IPS DF 19.7 (cell line): ENCODE results near the gene DHRS13.
"Not testable (repeated sequence)": the region's sequence is repeated elsewhere in the genome, so short reads cannot be mapped to it uniquely, and the experiment has no call there.

Experiments used
- DNase-seq: peaks from one replicate; pipeline ENCODE4 v3.0.0-alpha.2; 2013; ENCODE audit warnings: low read depth, low spot score

Gene DHRS13

GRCh38 chr17:28882154-28882895, 20.6 kb downstream of the DHRS13 start:
- DNase-seq, result no peak

GRCh38 chr17:28881533-28882056, 21.3 kb downstream of the DHRS13 start:
- DNase-seq, result no peak

GRCh38 chr17:28880572-28880945, 22.3 kb downstream of the DHRS13 start:
- DNase-seq, result no peak

- DNase-seq, result no peak
Observed at GRCh38 chr17:28879886-28880571, 22.9 kb downstream of the DHRS13 start.

- peak; percentile 71 for DNase-seq
Observed at GRCh38 chr17:28878981-28879380, 23.9 kb downstream of the DHRS13 start.

GRCh38 chr17:28878158-28878910, 24.5 kb downstream of the DHRS13 start:
- DNase-seq, result no peak

GRCh38 chr17:28877150-28877711, 25.6 kb downstream of the DHRS13 start:
- not testable (repeated sequence) for DNase-seq

GRCh38 chr17:28875848-28876550, 26.9 kb downstream of the DHRS13 start:
- no peak for DNase-seq

GRCh38 chr17:28874750-28875149, 28.1 kb downstream of the DHRS13 start:
- DNase-seq, result no peak

- DNase-seq, result no peak
Observed at GRCh38 chr17:28873839-28874238, 29.0 kb downstream of the DHRS13 start.

GRCh38 chr17:28871056-28871579, 31.8 kb downstream of the DHRS13 start:
- no peak for DNase-seq

GRCh38 chr17:28867276-28867675, 35.6 kb downstream of the DHRS13 start:
- DNase-seq, result no peak

GRCh38 chr17:28865946-28866752, 36.7 kb downstream of the DHRS13 start:
- DNase-seq, result no peak

- no peak for DNase-seq
Observed at GRCh38 chr17:28864991-28865849, 37.7 kb downstream of the DHRS13 start.

GRCh38 chr17:28863953-28864352, 38.9 kb downstream of the DHRS13 start:
- no peak for DNase-seq

GRCh38 chr17:28862561-28862960, 40.3 kb downstream of the DHRS13 start:
- no peak for DNase-seq

GRCh38 chr17:28861393-28862203, 41.3 kb downstream of the DHRS13 start:
- DNase-seq, result no peak

GRCh38 chr17:28860363-28860808, 42.5 kb downstream of the DHRS13 start:
- DNase-seq, result no peak
